NCI-H345 treated with DMSO at 0.1 percent for 48 hours (cell line): ENCODE data around the gene ELAVL4.

Experiments
- DNase-seq: peaks from one replicate; lab custom pipeline; 2025; ENCODE audit not compliant: unreplicated experiment; lab: John Stamatoyannopoulos, UW

ELAVL4 gene

GRCh38 chr1:50108497-50109059 lies at the start of gene ELAVL4:
Gene ELAVL4 (plus strand): TSS chr1:50108920. CDS start chr1:50109190, 270 bp downstream.
- peak; percentile 95 for DNase-seq

GRCh38 chr1:50060279-50060678 lies 48.4 kb upstream of the ELAVL4 start:
- no peak for DNase-seq

GRCh38 chr1:50066806-50067205 lies 41.9 kb upstream of the ELAVL4 start:
- no peak for DNase-seq

GRCh38 chr1:50074931-50075330 lies 33.8 kb upstream of the ELAVL4 start:
- no peak for DNase-seq

- DNase-seq: no peak
These were observed 31.4 kb upstream of the ELAVL4 start for GRCh38 chr1:50077273-50077672.

- no peak for DNase-seq
These were observed 27.7 kb upstream of the ELAVL4 start for GRCh38 chr1:50080904-50081586.

GRCh38 chr1:50084389-50084788 lies 24.3 kb upstream of the ELAVL4 start:
- no peak for DNase-seq

- no peak for DNase-seq
These were observed 17.7 kb upstream of the ELAVL4 start for GRCh38 chr1:50091068-50091467.

GRCh38 chr1:50095716-50096115 lies 13.0 kb upstream of the ELAVL4 start:
- no peak for DNase-seq

- no peak for DNase-seq
These were observed 11.6 kb upstream of the ELAVL4 start for GRCh38 chr1:50097021-50097679.

GRCh38 chr1:50097791-50098190 lies 10.9 kb upstream of the ELAVL4 start:
- no peak for DNase-seq

- DNase-seq: no peak
These were observed 10.1 kb upstream of the ELAVL4 start for GRCh38 chr1:50098591-50099021.

GRCh38 chr1:50099654-50100053 lies 9.1 kb upstream of the ELAVL4 start:
- no peak for DNase-seq

- DNase-seq: peak; percentile 23
These were observed 5.1 kb upstream of the ELAVL4 start for GRCh38 chr1:50103615-50104081.

GRCh38 chr1:50105433-50105832 lies 3.3 kb upstream of the ELAVL4 start:
- peak; percentile 67 for DNase-seq

GRCh38 chr1:50106095-50106761 lies 2.5 kb upstream of the ELAVL4 start:
- no peak for DNase-seq

- no peak for DNase-seq
These were observed 396 bp downstream of the ELAVL4 start for GRCh38 chr1:50109116-50109515.

- peak; percentile 82 for DNase-seq
These were observed 941 bp downstream of the ELAVL4 start for GRCh38 chr1:50109647-50110075.

GRCh38 chr1:50110151-50110550 lies 1.4 kb downstream of the ELAVL4 start:
- no peak for DNase-seq

- peak; percentile 94 for DNase-seq
These were observed 1.9 kb downstream of the ELAVL4 start for GRCh38 chr1:50110656-50111055.

- no peak for DNase-seq
These were observed 2.8 kb downstream of the ELAVL4 start for GRCh38 chr1:50111503-50111902.

- DNase-seq: no peak
These were observed 3.5 kb downstream of the ELAVL4 start for GRCh38 chr1:50112193-50112592.
